Superior temporal gyrus (tissue), 1 donor: Measurements from ENCODE around the gene SPATA6L.

Experiments used
- DNase-seq: peaks from one replicate; pipeline ENCODE4 v3.0.0-alpha.2; 2016; ENCODE audit errors: extremely low spot score

Gene SPATA6L

GRCh38 chr9:4666042-4666699 lies at the start of gene SPATA6L:
Gene SPATA6L (minus strand): TSS chr9:4666480. CDS start chr9:4666250, 230 bp downstream.
- DNase-seq, result peak; percentile 68

- no peak for DNase-seq
Observed at GRCh38 chr9:4714266-4715016, 48.2 kb upstream of the SPATA6L start.

- no peak for DNase-seq
Observed at GRCh38 chr9:4713849-4714248, 47.6 kb upstream of the SPATA6L start.

- DNase-seq, result no peak
Observed at GRCh38 chr9:4709380-4709779, 43.1 kb upstream of the SPATA6L start.

- DNase-seq, result no peak
Observed at GRCh38 chr9:4706971-4707622, 40.8 kb upstream of the SPATA6L start.

- no peak for DNase-seq
Observed at GRCh38 chr9:4706021-4706420, 39.7 kb upstream of the SPATA6L start.

- DNase-seq, result no peak
Observed at GRCh38 chr9:4704129-4704528, 37.8 kb upstream of the SPATA6L start.

- no peak for DNase-seq
Observed at GRCh38 chr9:4701526-4701925, 35.2 kb upstream of the SPATA6L start.

- no peak for DNase-seq
Observed at GRCh38 chr9:4700932-4701331, 34.7 kb upstream of the SPATA6L start.

GRCh38 chr9:4700091-4700490 lies 33.8 kb upstream of the SPATA6L start:
- DNase-seq, result no peak

- DNase-seq, result no peak
Observed at GRCh38 chr9:4691795-4692194, 25.5 kb upstream of the SPATA6L start.

- DNase-seq, result no peak
Observed at GRCh38 chr9:4690144-4690543, 23.9 kb upstream of the SPATA6L start.

- DNase-seq, result peak; percentile 58
Observed at GRCh38 chr9:4689687-4690104, 23.4 kb upstream of the SPATA6L start.

- no peak for DNase-seq
Observed at GRCh38 chr9:4689021-4689420, 22.7 kb upstream of the SPATA6L start.

- no peak for DNase-seq
Observed at GRCh38 chr9:4686584-4686983, 20.3 kb upstream of the SPATA6L start.

GRCh38 chr9:4686112-4686511 lies 19.8 kb upstream of the SPATA6L start:
- DNase-seq, result no peak

- no peak for DNase-seq
Observed at GRCh38 chr9:4684820-4685219, 18.5 kb upstream of the SPATA6L start.

- peak; percentile 57 for DNase-seq
Observed at GRCh38 chr9:4680750-4681149, 14.5 kb upstream of the SPATA6L start.

- peak; percentile 63 for DNase-seq
Observed at GRCh38 chr9:4680173-4680525, 13.9 kb upstream of the SPATA6L start.

GRCh38 chr9:4679268-4680172 lies 13.2 kb upstream of the SPATA6L start, which contains the start of gene CDC37L1:
Gene CDC37L1 (plus strand): TSS chr9:4679569. CDS start chr9:4679768, 199 bp downstream.
- DNase-seq, result peak; percentile 98

- DNase-seq, result peak; percentile 76
Observed at GRCh38 chr9:4678679-4679267, 12.5 kb upstream of the SPATA6L start.
